Dermis blood vessel endothelial cell (primary cell): ENCODE results near the gene IL15RA. TPM values are rescaled to one million over a fixed set of nuclear protein-coding genes. Genes with fewer than 3 reads are reported as not detected.
"Not testable (repeated sequence)": the region's sequence is repeated elsewhere in the genome, so short reads cannot be mapped to it uniquely, and the experiment has no call there.

Experiments
- DNase-seq: peaks from one replicate; pipeline ENCODE4 v3.0.0; 2010
- total RNA-seq: library from RNA; depleted of rRNA; stranded (reverse); fragments of >200 nt; gene quantifications from 2 replicates; pipeline ENCODE4 v1.2.3, GENCODE V29; 2014

IL15RA gene
- total RNA-seq, 1 donor from 2014 or later, result 15.7 TPM

- DNase-seq, result no peak
Measured at GRCh38 chr10:6005856-6006395, 28.6 kb upstream of the IL15RA start.

DNA sequence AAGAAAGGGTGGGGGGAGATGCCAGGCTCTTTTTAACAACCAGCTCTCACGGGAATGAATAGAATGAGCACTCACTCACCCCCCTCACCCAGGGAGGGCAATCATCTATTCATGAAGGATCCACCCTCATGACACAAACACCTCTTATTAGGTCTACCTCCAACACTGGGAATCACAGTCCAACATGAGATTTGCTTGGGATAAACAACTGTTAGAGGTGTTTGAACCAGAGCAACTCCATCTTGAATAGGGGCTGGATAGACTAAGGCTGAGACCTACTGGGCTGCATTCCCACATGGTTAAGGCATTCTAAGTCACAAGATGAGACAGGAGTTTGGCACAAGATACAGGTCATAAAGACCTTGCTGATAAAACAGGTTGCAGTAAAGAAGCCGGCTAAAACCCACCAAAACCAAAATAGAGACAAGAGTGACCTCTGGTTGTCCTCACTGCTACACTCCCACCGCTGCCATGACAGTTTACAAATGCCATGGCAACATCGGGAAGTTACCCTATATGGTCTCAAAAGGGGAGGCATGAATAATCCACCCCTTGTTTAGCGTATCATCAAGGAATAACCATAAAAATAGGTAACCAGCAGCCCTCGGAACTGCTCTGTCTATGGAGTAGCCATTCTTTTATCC, 27.9 kb upstream of the IL15RA start:
- DNase-seq, result not testable (repeated sequence)

- DNase-seq, result no peak
Measured at GRCh38 chr10:6002809-6003510, 25.6 kb upstream of the IL15RA start.

- no peak for DNase-seq
Measured at GRCh38 chr10:5999440-6000165, 22.3 kb upstream of the IL15RA start.

DNA sequence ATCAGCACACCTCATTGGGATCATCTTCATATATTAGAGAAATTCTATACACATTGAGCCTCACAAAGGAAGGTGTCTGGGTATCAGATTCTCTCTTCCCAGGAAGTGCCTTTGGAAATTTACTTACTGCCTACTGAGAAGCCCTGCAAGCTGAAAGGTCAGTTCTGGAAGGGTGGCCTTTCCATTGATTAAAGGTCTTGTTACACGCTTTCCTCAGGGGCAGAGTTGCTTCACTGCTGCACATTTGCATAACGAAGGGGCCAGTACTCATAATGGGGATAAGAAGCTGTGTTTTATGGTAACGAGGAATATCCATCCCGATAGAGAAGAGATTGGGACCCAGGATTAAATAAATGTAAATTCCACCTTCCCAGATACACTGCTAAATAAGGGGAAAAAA, 19.4 kb upstream of the IL15RA start:
- DNase-seq, result no peak

DNA sequence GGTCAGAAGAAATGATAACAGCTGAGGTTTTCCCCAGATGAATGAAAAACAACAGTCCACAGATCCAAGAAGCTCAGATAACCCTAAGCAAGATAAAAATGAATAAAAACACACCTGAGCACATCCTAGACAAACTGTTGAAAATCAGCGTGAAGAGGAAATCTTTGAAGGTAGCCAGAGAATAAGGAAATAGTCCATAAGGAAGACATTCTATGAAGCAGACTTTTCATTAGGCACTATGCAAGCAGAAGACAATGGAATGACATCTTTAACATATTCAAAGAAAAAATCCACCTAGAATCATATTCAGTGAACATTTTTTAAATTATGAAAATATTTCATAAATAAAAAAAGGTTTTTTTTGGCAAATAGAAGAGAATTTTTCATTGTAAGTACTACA, 15.1 kb upstream of the IL15RA start:
- no peak for DNase-seq

- no peak for DNase-seq
Measured at GRCh38 chr10:5991708-5992107, 14.4 kb upstream of the IL15RA start.

DNA sequence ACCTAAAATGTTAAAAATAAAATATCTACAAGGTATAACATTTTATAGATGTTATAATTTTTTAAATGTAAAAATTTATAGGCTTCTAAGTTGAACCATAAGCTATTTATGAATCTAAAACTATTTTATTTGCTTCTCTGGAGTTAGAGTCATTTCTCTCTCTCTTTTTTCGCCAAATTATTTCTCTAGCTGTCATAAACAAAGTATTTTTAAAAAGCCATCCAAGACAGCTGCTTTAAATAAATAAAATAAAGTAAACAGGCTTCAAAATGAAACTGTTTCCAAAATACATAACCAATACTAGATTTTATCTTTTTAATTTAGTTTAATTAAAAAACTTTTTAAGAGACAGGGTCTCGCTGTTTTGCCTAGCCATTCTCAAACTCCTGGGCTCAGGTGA, 12.4 kb upstream of the IL15RA start:
- no peak for DNase-seq

GRCh38 chr10:5988336-5988920, 11.1 kb upstream of the IL15RA start:
- DNase-seq, result no peak

GRCh38 chr10:5987747-5988146, 10.4 kb upstream of the IL15RA start:
- DNase-seq, result no peak

DNA sequence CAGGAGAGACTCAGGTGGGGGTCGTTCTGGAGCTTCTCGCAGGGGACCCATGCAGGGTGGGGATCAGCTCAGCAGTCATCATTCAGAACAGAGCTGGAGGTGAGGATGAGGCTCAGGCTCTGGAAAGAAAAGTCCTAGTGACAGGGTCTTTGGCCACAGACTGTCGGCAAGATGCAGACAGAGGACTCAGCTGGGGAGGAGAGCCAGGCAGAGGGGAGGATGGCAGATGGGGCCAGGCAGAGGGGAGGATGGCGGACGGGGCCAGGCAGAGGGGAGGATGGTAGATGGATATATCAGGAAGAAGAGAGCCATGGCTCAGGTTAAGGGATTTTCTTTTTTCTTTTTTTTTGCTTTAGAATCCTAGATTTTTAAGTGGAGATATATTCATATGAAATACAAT, 7.7 kb upstream of the IL15RA start:
- no peak for DNase-seq

DNA sequence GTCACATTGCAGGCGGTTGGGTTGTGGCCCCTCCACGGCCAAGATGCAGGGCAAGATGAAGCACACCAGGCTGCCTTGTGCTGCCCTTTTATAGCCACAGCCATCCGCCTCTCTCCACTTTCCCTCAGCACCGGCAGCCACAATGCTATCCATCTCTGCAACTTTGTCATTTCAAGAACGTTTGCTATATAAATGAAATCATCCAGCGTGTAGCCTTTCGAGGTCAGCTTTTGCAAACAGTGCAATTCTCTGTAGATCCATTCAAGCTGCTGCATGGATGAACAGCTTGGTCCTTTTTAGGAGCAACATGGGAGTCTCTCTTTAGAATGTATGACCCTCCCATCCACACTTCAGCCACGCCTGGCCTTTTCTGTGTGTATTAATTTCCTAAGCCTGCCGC, 6.4 kb upstream of the IL15RA start:
- DNase-seq, result no peak

DNA sequence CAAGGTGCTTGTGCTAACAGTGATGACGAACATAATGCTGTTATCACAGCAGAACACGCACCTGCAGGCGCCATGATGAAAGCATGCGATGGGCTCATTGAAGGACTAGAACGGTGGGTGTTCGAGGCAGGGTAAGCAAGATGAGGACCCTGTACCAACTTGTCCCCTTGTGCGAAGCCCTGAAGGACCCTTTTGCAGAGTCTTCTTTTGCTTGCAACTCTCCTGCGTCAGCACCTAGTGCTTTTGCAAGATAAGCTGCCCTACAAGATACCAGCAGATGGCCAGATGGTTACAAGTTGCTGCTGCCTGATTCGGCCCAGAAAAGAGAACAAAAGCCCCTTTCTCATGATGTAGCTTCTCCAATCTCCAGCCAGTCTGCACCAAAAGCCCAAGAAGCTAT, 4.2 kb upstream of the IL15RA start:
- no peak for DNase-seq

- DNase-seq, result no peak
Measured at GRCh38 chr10:5978230-5978489, 817 bp upstream of the IL15RA start.

GRCh38 chr10:5976512-5977470, 552 bp downstream of the IL15RA start:
- peak; percentile 70 for DNase-seq

DNA sequence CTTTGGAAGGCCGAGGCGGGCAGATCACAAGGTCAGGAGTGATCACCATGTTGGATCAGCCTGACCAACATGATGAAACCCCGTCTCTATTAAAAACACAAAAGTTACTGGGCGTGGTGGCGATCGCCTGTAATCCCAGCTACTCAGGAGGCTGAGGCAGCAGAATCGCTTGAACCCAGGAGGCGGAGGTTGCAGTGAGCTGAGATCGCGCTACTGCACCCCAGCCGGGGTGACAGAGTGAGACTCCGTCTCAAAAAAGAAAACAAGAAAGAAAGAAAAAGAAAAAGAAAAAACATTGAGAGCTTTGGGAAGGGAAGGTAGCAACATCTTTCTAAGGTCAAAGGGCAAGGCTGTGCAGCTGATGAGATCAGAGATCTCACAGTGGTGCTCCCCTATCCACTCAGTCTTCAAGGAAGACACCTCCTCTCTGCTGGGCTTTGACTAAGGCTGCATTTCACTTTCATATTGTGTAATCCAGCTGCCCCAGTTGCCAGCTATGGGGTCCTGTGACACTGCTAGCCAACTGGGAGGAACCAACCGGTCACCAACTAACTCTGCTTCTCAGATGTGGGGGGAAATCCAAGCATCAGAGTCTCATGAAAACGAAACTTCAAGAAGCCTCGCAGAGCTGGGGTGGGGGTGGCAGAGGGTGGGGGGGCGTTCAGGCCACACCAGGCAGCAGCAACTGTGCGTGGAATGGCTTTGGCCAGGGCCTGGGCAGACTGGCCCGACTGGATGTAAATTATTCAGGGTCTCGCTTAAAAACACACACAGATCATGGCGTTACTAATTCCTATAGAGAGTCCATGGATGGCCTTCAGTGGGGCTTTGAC, 1.5 kb downstream of the IL15RA start:
- DNase-seq, result peak; percentile 47

GRCh38 chr10:5973069-5973468, 4.3 kb downstream of the IL15RA start:
- no peak for DNase-seq

- no peak for DNase-seq
Measured at GRCh38 chr10:5971886-5972285, 5.5 kb downstream of the IL15RA start.

DNA sequence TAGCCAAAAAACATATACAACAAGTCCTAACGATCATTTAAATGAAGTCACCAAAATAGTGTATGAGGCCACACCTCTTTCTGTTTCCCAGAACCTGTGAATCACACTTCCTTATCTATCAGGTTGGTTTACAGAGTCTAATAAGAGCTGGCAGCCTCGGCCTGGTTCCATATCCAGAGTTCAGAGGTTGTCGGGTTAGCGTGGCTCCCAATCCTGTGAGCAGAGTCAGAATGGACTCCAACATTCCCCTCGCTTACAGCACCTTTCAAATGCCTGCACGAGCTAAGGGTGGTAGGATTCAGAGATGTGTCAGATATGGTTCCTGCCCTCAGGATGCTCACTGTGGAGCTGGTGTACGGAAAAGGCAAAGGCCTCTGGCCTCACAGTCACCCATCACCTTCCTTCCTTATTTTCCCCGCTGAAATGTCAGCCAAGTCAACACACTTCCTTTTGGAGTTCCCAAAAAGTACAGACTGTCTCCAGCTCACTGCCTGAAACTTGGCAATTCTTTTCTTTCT, 6.0 kb downstream of the IL15RA start:
- peak; percentile 78 for DNase-seq

- no peak for DNase-seq
Measured at GRCh38 chr10:5970527-5970926, 6.8 kb downstream of the IL15RA start.

GRCh38 chr10:5970066-5970465, 7.3 kb downstream of the IL15RA start:
- peak; percentile 39 for DNase-seq
